Measurements from ENCODE around the gene KDM6B.

The KDM6B gene

GRCh38 chr17:7820231-7820630 lies 13.8 kb upstream of the KDM6B start:
- no peak for DNase-seq (ENCODE audit: low spot score)

GRCh38 chr17:7822126-7822525 lies 11.9 kb upstream of the KDM6B start:
- no peak for DNase-seq (ENCODE audit: low spot score)

GRCh38 chr17:7823581-7824001 lies 10.4 kb upstream of the KDM6B start:
- no peak for DNase-seq (ENCODE audit: low spot score)

GRCh38 chr17:7824021-7824924 lies 9.7 kb upstream of the KDM6B start:
- DNase-seq (ENCODE audit: low spot score), result no peak

GRCh38 chr17:7825206-7825990 lies 8.6 kb upstream of the KDM6B start:
- DNase-seq (ENCODE audit: low spot score), result no peak

GRCh38 chr17:7830616-7831015 lies 3.4 kb upstream of the KDM6B start:
- DNase-seq (ENCODE audit: low spot score), result no peak

GRCh38 chr17:7831233-7831632 lies 2.8 kb upstream of the KDM6B start:
- DNase-seq (ENCODE audit: low spot score), result no peak

- no peak for DNase-seq (ENCODE audit: low spot score)
Observed at GRCh38 chr17:7832431-7832830, 1.6 kb upstream of the KDM6B start.

- DNase-seq (ENCODE audit: low spot score), result no peak
Observed at GRCh38 chr17:7833011-7833794, 814 bp upstream of the KDM6B start.

- peak; percentile 50 for DNase-seq (ENCODE audit: low spot score)
Observed at GRCh38 chr17:7834542-7834956, 532 bp downstream of the KDM6B start.

GRCh38 chr17:7834957-7835813 lies 1.2 kb downstream of the KDM6B start:
- peak; percentile 90 for DNase-seq (ENCODE audit: low spot score)

GRCh38 chr17:7835814-7836595 lies 2.0 kb downstream of the KDM6B start:
- peak; percentile 33 for DNase-seq (ENCODE audit: low spot score)

- DNase-seq (ENCODE audit: low spot score), result peak; percentile 46
Observed at GRCh38 chr17:7836596-7837407, 2.8 kb downstream of the KDM6B start.

GRCh38 chr17:7837408-7838088 lies 3.5 kb downstream of the KDM6B start:
- no peak for DNase-seq (ENCODE audit: low spot score)

- peak; percentile 42 for DNase-seq (ENCODE audit: low spot score)
Observed at GRCh38 chr17:7838090-7839075, 4.4 kb downstream of the KDM6B start.

- DNase-seq (ENCODE audit: low spot score), result no peak
Observed at GRCh38 chr17:7839190-7839875, 5.3 kb downstream of the KDM6B start.

GRCh38 chr17:7839876-7840261 lies 5.9 kb downstream of the KDM6B start:
- no peak for DNase-seq (ENCODE audit: low spot score)

All from CD4-positive, alpha-beta T cell treated with Interleukin-6 at 100 ng/mL for 8 hours (primary cell).